SIG-M5 (cell line): ENCODE results near the gene SHH.
"Not testable (repeated sequence)": the region's sequence is repeated elsewhere in the genome, so short reads cannot be mapped to it uniquely, and the experiment has no call there.

Experiments used
- DNase-seq: peaks from one replicate; lab custom pipeline; 2025; lab: John Stamatoyannopoulos, UW

SHH gene

DNA sequence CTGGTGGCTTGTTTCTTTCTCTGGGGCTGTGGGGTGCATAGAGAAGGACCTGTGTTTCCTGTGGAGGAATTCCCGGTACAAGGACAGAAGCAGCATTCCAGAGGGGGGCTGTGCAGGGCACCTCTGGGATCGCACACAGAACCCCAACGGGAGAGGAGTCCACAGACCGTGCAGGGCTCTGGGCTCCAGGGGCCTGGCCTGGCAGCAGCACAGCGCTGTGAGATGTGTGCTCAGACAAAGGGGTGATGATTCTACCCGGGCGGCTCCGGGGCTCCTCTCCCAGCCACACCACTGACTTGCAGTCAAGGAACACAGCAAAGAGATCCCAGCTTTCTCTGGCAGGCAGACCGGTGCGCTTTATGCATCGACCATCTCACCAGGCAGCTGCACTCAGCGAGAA lies 6.9 kb upstream of the SHH start:
- no peak for DNase-seq

DNA sequence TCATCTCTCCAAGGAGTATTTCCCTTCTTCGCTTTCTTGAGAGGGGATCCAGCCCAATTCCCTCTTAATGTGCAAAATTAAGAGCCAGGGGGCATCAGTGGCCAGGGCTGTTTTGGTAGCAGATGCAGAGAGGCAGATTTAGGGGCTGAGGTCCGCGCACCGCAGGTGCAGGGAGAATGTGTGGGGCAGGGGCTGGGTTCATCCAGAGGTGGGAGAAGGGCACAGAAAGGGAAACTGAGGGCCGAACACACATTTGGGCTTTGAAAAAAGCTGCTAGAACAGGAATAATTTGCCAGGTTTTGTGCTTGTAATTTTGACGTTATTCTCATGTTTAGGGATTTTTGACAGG lies 6.5 kb upstream of the SHH start:
- no peak for DNase-seq

DNA sequence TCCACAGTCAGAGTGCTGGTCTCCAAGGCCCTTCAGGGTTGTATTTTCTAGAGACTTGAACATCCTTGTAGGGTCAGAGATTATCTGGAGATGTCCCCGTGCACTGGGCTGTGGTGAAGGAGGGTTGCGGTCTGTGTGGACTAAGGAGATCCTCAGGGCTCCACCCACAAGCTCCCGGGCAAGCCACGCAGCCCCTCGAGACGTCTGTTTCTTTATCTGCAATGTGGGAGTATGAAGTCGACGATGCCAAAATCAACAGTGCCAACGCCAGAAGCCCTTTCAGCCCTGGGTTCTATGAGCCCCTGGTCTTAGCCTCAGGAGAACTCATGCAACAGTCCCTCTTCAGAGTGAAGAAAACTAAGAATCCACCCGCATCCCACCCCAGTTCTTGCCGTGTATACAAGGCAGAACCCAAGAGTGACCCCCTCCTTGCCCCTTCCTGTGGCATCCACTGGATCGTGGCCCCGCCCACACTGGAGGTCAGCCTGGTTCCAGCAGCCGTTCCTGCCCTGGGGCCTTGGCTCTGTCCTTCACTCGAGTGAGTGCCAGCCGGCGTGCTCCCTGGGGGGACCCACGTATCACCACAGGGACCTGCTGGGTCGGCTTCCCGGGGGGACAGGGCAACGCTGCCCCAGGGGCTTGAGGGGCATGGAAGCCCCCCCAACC lies 6.0 kb upstream of the SHH start:
- DNase-seq, result no peak

DNA sequence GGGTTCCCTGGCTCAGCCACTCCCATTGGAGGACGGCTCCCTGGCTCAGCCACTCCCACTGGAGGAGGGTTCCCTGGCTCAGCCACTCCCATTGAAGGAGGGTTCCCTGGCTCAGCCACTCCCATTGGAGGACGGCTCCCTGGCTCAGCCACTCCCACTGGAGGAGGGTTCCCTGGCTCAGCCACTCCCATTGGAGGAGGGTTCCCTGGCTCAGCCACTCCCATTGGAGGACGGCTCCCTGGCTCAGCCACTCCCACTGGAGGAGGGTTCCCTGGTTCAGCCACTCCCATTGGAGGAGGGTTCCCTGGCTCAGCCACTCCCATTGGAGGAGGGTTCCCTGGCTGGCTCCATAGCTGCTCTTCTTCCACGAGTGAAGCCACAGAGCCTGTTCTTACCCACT lies 5.3 kb upstream of the SHH start:
- DNase-seq, result not testable (repeated sequence)

DNA sequence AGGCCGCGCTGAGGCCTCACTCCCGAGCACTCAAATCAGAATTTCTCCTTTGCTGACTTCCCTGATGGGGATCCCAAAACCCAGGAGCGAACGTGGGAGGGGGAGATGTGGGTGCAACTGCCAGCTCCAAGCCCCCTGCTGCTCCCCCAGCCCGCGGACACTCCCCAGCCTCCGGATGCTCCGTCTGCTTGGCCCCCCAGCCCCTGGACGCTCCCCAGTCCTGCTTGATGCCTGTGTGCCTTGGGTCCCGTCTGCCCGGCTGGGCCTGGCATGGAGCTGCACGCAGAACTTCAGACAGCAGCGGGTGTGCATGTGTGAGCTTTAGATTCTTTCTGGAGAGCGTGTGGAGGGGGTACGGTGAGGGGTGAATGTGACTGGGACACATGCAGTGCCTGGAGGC lies 4.7 kb upstream of the SHH start:
- no peak for DNase-seq

DNA sequence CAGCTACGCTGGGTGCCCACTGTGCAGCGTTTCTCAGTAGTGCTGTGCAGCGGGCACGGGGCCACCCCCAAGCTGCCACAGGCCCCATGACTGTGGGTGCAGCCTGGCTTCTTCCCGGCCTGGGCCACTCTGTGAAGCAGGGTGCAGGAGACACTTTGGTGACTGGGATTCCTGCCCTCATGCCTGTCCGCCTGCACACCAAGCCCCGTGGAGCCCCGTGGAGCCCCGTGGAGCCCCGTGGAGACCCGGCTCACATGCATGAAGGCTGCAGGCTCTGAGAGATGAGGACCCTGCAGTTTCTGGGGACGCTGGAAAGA lies 3.9 kb upstream of the SHH start:
- DNase-seq, result no peak

DNA sequence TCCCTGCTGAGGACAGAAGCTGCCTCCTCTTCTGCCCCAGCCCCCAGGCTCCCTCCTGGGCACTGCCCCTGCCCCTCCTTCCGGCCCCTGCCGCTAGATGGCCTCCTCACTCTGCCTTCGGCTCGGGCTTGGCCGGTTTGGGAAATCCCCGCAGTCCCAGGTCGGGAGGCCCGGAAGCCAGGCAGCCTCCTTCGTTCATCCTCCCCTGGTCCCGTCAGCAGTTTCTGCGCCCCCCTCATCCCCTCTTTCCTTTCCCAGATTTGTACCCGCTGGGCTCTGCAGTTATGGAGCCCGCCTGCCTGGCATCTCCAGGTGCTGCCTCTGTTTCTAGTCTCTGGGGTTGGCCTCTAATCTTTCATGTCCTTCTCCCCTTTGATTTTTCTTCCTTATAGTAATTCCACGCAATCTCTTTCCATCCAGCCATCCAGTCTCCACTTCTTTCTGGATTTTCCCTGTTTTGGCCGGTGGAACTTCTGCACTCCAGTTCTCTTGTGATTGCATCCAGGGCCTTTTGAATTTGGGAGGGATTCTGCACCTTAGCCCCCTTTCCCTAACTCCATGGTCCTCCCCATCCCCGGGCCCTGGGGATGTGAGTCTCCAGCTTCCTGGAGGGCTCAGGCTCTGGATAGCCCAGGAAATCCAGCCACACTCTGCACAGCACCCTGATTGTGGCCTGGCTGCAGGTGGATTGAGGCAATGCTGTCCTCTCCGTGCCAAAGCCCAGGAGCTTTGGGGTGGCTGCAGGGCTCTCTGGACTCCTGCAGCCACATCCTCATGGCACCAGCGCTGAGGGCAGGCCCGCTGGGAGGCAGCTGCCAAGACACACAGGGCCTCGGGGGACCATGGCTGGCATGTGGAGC lies 3.3 kb upstream of the SHH start:
- no peak for DNase-seq

DNA sequence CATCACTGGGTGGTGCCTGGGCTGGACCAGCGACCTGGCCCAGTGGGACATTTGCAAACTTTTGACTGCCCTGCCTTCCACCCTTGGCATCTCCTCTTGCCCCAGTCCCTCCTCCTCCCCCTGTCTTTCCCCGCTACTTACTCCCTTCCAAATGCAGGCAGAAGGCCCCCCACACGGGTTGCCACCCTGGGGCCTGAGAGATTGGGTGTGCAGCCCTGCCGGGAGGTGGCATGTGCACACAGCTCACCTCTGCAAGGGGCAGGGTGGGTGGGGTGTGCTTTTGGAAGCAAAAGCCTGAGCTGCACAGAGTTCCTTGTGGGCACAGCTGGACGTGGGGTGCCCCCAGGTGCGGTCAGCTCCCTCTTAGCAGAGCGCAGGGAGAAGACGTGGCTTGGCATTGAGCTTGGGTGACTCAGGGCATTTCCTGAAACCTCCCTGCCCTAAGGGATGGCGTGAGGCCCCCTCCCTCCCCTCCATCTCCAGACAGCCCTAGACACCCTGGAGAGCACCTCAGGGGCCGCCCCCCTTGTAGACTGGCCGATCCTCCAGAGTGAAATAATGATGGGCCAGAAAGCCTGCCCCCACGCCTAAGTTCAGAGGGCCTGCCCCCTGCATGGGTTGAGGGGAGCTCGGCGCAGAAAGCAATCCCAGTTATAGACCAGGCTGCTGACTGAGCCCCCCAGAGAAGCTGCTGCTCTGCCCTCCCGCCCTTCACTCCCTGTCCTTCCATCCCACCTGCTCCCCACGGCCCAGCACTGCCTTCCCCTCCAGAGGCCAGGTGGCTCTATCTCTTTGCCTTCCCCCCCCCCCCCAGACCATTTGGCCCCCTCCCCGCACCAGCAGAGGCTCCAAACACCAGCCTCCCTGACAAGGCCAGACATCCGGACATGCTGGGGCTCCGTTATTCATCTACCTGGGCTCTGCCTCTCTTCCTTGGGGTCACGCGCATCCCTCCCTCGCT lies 2.3 kb upstream of the SHH start:
- DNase-seq, result no peak

DNA sequence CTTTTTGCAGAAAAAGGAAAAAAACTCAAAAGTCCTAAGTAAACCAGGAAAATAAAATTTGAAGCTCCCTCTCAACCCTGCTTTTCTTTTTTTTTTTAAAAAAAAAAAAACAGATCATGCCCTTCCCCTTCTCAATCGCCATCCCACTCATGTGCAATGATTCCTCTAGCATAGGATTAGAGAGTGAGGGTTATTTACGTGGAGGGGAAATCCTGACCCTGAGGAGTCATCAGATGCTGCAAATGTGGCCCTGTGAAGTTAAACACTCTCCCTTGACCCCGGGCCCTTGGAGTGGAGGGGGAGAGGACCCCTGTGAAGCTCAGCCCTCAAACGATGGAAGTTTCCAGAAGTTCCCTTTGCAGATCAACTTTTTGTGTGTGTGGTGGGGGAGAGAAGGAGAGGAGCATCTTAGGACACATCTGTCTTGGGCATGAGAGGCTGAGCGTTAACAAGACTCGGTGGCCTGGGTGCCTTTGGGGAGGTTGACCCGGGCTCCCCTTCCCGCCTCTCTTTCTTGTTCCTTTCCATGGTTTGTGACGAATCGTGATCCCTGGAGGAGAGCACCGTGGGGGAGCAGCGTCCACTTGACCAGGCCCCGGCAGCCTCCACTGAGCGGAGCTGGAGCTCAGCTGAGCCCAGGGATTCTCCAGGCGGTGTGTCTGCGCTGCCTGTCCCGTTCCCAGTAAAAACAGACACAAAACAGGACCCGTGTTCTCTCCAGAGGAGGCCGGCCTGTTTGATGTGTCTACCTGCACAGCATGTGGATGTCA lies 1.5 kb upstream of the SHH start:
- no peak for DNase-seq

DNA sequence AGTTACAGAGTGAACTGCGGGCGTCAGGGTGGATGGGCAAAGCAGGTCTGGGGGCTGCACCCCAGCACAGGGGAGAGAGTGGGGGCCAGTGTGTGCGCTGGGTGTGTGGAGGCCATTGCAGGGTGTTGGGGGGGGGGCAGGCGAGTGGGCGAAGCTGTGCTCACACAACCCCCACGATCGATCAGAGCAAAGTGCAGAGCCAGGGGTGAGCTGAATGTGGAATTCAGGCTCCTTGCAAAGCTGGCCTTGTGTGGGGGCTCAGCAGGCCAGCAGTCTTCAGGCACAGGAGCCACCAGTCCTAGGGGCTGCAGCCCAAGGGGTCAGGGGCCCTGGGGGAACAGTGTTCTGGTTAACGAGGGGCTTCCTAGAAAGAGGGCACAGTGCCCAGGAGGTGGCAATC lies 862 bp upstream of the SHH start:
- DNase-seq, result no peak

DNA sequence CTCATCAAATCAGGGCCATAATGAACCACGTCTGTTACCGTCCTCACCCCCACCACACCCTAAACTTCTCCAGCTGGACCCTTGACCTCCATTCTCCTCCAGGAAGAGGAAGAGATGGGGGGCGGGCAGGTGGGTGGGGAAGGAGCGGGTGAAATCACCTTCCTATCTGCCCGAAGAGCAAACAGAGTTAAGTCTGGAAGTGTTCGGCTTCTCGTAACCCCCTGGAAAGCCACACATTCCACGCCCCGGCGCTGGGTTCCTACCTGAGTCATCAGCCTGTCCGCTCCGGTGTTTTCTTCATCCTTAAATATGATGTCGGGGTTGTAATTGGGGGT lies 736 bp downstream of the SHH start:
- DNase-seq, result no peak

DNA sequence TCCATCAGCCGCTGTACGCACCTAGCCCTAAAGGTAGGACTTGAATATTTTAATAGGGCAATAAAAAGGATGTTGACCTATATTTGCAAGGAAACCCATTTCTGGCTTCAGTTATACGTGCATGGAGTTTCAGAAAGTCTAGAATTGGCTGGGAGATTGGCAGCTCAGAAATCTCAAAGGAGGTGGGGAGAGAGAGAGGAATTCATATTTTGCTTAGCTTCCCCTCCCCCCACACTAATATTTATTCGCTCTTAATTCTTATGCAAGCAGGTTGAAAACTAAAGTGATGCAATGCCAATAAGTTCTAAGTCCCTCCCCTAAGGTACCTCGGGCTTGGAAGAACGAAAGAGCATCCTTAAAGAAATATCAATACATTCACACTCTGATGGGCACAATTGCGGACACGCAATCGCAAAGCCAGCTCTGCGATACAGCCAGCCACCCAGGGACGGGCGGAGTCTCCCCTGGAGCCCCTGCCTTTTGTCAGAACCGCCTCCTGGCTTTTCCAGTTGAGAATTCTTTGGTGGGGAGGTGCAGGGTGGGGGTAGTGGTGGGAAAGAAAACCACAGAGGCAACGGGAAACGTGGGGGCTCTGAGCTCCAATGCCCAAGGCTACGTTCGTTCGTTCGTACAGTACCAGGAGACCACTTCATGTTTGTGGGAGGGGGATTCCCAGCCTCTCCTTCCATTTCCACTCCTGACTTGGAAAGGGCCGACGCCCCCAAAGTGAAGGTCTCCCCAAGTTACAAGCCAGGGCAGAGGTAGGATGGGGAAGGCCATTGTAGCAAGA lies 1.3 kb downstream of the SHH start:
- DNase-seq, result no peak

DNA sequence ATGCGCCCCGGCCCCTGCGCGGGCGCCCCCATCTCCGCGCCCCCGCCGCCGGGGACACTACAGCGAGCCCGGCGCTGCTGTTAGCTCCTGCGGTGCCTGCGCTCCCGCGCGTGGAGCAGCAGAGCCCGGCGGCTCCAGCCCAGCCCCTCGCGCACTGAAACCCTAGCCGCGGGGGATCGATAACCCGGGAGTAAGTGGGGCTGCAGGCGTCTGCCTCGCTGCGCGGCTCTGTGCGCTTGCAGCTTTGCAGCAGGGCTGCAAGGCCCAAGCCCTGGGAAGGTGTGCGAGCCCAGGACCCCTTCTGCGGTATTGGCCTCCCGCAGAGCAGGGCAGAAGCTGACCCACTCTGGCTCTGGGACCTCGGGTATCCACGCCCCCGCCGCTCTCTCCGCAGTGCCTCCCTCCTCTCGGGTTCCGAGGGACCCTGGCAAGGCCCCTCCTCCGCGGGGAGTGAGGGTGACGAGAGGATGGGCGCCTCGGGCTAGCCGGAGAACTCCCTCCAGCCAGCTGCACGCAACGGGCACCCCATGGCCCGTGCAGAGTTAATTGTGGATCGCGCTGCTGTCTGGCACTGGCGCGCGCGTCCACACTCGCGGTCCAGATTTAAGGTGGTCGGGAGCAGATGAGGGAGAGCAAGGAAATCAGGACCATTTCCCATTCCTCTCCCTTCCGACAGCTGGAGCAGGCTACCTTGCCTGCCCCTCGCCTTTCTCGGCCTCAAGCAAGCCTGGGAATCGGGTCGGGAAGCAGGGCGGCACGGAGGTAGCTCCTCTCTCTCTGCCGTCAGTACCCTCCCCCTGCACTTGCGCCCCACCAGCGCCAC lies 2.1 kb downstream of the SHH start:
- no peak for DNase-seq

DNA sequence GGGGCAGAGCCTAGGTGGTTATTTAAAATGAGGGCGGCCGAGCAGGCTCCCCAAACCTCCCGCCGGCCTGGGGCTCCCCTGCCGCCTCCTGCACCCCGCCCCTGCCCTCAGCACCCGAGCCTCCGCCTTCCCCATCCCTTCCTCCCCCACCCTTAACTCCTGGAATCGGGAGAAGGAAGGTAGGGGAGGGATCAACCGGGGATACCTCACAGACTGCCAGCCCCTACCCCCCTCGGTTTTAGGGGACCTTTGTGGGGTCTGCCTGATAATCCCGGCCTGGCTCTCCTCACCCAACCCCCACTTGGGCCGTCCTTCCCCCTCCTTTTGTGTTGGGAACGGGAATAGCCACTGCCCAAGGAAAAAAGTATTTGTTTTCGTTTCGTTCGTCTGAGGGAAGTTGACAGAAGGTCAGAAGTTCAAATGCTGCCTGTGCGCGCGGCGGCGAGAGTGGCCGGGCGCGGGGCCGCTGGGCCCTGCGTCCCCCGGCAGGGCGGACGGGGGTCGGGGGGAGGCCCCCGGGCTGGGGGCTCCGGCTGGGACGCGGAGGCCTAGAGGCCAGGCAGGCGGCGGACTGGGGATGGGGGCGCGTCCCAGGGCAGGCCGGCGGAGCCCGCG lies 2.8 kb downstream of the SHH start:
- DNase-seq, result no peak

DNA sequence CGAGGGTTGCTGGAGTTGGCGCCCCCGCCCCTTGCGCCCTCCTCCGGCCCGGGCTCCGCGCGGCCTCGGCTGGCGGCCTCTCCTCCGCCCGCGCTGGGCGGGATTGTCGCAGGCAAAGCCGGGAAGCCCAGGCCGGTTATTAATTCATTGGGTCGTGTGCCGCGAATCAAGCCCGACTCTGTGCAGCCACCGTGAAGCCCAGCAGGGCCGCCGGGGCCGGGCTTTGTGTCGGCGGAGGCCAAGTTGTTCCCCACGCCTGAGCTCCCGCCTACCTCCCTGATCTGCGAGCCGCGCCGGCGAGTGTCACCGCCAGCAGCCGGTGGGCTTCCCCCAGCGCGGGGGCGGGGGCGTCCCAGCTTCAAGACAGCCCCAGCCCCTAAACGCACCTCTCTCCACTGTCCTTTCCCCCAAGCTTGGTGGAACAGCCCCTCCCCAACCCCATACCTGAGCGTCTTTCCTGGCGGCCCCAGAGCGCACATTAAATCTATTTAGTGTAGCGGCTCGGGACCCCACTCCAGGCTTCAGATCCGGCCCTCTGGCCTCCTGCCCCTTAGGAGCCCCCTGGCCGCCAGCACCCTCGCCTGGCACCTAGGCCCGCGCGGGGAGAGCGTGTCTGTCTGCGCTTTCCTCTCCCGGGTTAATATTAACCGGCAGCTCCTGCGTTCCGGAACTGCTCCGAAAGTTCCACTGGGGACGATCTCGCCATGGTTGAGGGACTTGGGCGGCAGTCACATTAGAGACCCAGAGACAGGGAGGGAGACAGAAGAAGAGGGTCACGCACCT lies 3.5 kb downstream of the SHH start:
- DNase-seq, result no peak

DNA sequence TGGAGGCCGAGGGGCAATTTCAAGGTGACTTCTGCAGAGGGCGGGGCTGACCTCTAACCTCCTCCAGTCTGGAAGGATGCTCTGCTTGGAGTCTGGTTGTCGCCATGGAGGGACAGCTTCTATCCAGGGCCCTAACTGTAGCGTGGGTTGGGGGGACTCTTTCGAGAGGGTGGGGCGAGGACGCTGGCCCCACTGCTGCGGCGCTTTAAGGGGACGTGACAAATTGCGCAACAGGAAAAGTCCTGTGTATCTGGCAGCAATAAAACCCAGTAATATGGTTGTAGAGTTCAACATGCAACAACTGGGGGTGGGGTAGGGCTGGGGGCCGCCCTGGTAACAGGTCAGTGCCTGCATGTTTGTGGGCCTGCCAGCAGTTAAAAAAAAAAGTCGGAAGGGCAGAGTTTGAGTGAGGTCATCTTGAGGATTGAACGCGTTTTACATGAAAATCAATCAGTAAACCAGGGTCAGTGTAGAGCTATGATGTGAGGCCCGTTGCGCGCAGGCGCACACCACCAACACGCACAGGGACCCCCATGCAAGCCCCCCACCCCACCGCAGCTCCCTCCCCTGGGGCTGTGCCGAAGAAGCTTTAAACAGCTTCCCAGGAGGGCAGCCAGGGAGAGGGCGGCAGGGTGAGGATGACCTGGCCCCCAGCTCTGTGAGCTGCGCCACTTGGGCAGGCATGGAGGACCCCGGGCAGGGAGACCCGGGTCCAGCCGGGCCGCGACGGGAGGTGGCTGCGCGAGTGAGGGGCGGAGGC lies 4.3 kb downstream of the SHH start:
- no peak for DNase-seq

DNA sequence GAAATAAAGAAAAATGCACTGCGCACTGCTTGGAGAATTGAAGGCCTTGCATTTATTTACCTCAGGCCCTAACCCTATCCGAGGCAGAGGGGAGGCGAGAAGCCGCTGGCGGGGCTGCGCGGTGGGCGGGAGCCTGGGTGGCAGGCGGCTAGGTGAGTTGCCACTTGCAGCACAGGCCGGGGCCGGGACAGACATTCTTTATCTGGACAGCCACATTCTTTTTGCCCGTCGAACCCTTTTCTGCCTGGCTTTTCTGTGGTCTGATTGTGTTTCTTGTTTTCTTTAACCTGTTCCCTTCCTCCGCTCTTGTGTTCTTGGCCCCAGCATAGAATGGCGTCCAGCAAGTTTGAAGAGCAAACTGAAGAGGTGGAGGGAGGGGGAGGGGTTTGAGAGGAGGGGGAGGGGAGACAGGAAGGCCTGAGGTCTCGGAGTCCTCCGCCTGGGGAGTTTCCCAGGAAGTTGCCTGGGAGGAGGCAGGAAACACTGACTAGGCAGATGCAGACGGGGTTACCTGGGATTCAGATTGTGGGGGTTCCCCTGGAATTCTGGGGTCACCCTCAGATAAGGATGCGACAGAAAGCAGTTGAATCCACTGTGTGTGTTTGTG lies 5.1 kb downstream of the SHH start:
- DNase-seq, result no peak
